C4-2B (cell line): Measurements from ENCODE around the gene LRBA.

Source experiments
- CTCF ChIP-seq: fragments of 450-650 bp; conservative IDR thresholded peaks from 2 replicates; pipeline ENCODE4 v1.5.1; 2017; ENCODE audit warnings: mild to moderate bottlenecking
- ZFX ChIP-seq: fragments of 450-650 bp; IDR thresholded peaks from 2 replicates; pipeline ENCODE4 v1.6.1; 2017

DNA sequence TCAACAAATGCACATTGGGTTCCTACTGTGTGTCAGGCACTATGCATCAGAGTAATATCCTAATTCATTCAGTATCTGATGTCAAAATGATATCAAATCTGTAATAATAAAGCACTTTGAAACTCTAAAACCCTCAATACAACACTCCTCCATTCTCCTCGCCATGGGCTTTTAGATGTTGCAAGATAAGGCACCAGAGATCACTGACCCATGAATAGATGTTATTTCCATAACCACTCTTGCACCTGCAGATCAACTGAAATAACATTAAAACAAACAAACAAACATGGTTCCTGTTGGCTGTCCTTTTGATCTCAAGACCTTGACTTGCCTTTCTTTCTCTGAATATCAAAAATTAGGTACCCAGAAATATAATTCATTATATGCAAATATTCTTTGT is 333.0 kb downstream of the LRBA start:
- no peak for TF ChIP-seq CTCF
- no peak for TF ChIP-seq ZFX
